GM23248 (cell line): Measurements from ENCODE around the gene HOXA10. TPM values are rescaled to one million over a fixed set of nuclear protein-coding genes. Genes with fewer than 3 reads are reported as not detected.

Experiments
- DNase-seq: peaks from one replicate; pipeline ENCODE4 v3.0.0-alpha.2; 2015
- H2AFZ ChIP-seq: fragments of 200-600 bp; sonication (generic); 2 replicates; pipeline ENCODE4 v1.6.1; 2016; ENCODE audit warnings: antibody characterized with exemption
- H3F3A ChIP-seq: fragments of 200-600 bp; sonication (generic); 2 replicates; pipeline ENCODE4 v1.6.1; 2016; ENCODE audit warnings: mild to moderate bottlenecking, antibody characterized with exemption, mixed run types; ENCODE audit not compliant: insufficient read depth
- H3K27ac ChIP-seq: fragments of 200-600 bp; sonication (generic); 2 replicates; pipeline ENCODE4 v1.5.1; 2016; ENCODE audit warnings: mild to moderate bottlenecking
- H3K27me3 ChIP-seq: fragments of 200-600 bp; sonication (generic); replicated peaks from 2 replicates; pipeline ENCODE4 v1.6.1; 2016; ENCODE audit warnings: mild to moderate bottlenecking; ENCODE audit not compliant: insufficient read depth
- H3K36me3 ChIP-seq: fragments of 200-600 bp; sonication (generic); 2 replicates; pipeline ENCODE4 v1.6.1; 2016; ENCODE audit warnings: low read depth, mild to moderate bottlenecking
- H3K4me1 ChIP-seq: fragments of 200-600 bp; sonication (generic); 2 replicates; pipeline ENCODE4 v1.6.1; 2016; ENCODE audit warnings: mild to moderate bottlenecking; ENCODE audit not compliant: insufficient read depth
- H3K4me2 ChIP-seq: fragments of 200-600 bp; sonication (generic); one replicate; pipeline ENCODE4 v1.6.1; 2016; ENCODE audit warnings: mild to moderate bottlenecking; ENCODE audit not compliant: unreplicated experiment
- H3K4me3 ChIP-seq: fragments of 200-600 bp; sonication (generic); 2 replicates; pipeline ENCODE4 v1.5.1; 2016; ENCODE audit warnings: mild to moderate bottlenecking
- H3K79me2 ChIP-seq: fragments of 200-600 bp; sonication (generic); 2 replicates; pipeline ENCODE4 v1.6.1; 2016; ENCODE audit warnings: mild to moderate bottlenecking; ENCODE audit not compliant: insufficient read depth
- H3K9ac ChIP-seq: fragments of 200-600 bp; sonication (generic); 2 replicates; pipeline ENCODE4 v1.6.1; 2016; ENCODE audit warnings: mild to moderate bottlenecking
- H3K9me2 ChIP-seq: fragments of 200-600 bp; sonication (generic); 2 replicates; pipeline ENCODE4 v1.6.1; 2016; ENCODE audit warnings: mixed run types, mild to moderate bottlenecking, moderate library complexity; ENCODE audit not compliant: insufficient read depth
- H3K9me3 ChIP-seq: fragments of 200-600 bp; sonication (generic); one replicate; pipeline ENCODE4 v1.6.1; 2017; ENCODE audit warnings: low read depth
- H4K20me1 ChIP-seq: fragments of 200-600 bp; sonication (generic); 2 replicates; pipeline ENCODE4 v1.6.0; 2016; ENCODE audit not compliant: insufficient read depth
- EZH2 ChIP-seq: fragments of 200-600 bp; sonication (generic); IDR thresholded peaks from 2 replicates; pipeline ENCODE4 v1.6.1; 2018; ENCODE audit warnings: antibody characterized with exemption, mild to moderate bottlenecking; ENCODE audit not compliant: insufficient read depth, poor library complexity, severe bottlenecking
- EZH2phosphoT487 ChIP-seq: fragments of 200-600 bp; sonication (generic); IDR thresholded peaks from 2 replicates; pipeline ENCODE4 v1.6.1; 2018; ENCODE audit warnings: antibody characterized with exemption, moderate library complexity, mild to moderate bottlenecking, low read depth; ENCODE audit not compliant: insufficient read depth
- WGBS, 2 experiments: methylation state at CpG; one replicate each; pipeline ENCODE4 v1.1.6; 2015 to 2017; ENCODE audit warnings: low lambda C conversion rate in 2 of 2, low coverage in 1 of 2; ENCODE audit errors: missing lambda C conversion rate in 2 of 2; 5-methylcytosine and 5-hydroxymethylcytosine counted together
- in situ Hi-C: fragments of 300-500 bp; cut with MboI; formaldehyde crosslinking; loops from 2 replicates; pipeline ENCODE4 v1.15.0; 2020
- polyA plus RNA-seq: library from polyadenylated mRNA; unstranded; fragments of >200 nt; fragmentation: Nextera tagmentation; extraction: Ambion mirVana; gene quantifications from 2 replicates; pipeline ENCODE4 v1.2.1, GENCODE V29; 2016
- total RNA-seq: library from RNA; depleted of rRNA; stranded (reverse); fragments of >200 nt; shearing (Covaris generic); gene quantifications from 2 replicates; pipeline ENCODE4 v1.2.3, GENCODE V29; 2014

Gene HOXA10
- total and polyA plus RNA-seq, 2 experiments from 2014 or later: 28.0 to 29.3 TPM

DNA sequence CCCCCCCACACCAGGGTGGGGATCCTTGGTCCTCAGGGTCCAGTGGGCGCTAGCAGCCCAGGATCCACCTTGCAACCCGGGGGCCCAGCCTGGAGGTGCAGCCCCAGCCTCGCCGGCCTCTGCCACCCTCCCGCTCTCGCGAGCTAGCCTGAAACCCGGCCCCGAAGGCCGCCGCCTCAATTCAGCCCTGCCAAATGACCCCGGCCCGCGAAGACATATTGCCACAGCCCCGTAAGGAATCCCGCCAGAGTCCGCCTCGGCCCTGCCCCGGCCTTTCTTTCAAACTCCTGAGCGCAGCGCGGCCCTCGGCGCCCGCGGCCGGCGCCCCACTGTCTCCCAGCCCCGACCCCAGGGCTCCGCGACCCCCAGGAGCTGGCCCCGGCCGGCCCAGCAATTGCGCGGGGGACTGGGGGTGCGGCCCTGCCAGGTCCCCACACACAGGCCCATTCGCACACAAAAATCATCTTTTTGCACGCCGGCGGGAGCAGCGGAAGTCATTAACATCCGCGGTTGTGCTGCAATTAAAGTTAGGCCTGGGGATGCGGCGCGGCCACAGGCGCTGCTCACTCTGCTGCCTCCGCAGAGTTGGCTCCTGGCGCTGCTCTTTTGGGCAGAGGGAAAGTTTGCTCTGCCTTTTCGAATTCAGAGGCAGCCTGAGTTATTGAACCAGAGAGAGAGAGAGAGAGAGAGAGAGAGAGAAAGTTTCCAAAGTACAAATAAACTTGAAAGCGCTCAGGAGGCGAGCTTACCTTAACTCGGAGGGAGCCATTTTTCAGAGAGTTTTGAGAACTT is 34.6 kb downstream of the HOXA10 start:
- no peak for DNase-seq
- 92 to 94% methylated on average over 48 to 50 of the region's 53 CpGs for WGBS, 2 experiments
- Histone ChIP-seq H3K4me3 (no peak overlapping the region), H3K27ac (no peak overlapping the region), H3K9me2 (no peaks in the 10 kb centered on the region), H3K27me3 (no peaks in the 10 kb centered on the region), H3K36me3 (peaks cover 27% of the 10 kb centered on the region), H3K9ac (no peak overlapping the region), H3F3A (peaks cover 14% of the 10 kb centered on the region), H3K79me2 (peaks cover 63% of the 10 kb centered on the region), H3K9me3 (no peaks in the 10 kb centered on the region), H3K4me1 (peaks cover 6% of the 10 kb centered on the region), H2AFZ (no peak overlapping the region), H4K20me1 (no peaks in the 10 kb centered on the region), H3K4me2 (no peak overlapping the region)
- in situ Hi-C loops: no loop called here
- no peak for TF ChIP-seq EZH2phosphoT487

DNA sequence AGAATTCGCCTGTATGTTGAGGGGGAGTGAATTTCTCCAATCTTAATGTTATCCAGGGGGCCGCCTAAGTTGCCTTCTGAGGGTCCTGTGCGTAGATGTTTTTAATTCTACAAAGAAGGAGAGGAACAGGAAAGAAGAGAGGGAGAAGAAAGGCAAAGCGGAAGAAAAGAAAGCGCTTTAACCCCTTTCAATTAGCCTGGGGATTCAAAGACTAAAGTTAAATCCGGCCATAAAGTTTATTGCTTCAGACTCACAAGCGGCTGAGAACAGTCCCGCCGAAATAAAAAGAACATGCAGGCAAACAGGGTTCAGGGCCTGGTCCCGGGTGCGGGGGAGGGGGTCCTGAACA is 35.2 kb downstream of the HOXA10 start:
- H3K9me3 ChIP-seq: no peaks in the 10 kb centered on the region
- peaks cover 10% of the 10 kb centered on the region for H3K4me1 ChIP-seq
- WGBS, 2 experiments: 94 to 95% methylated on average over 11 of the region's 11 CpGs
- peaks cover 22% of the 10 kb centered on the region for H3K36me3 ChIP-seq
- no peaks in the 10 kb centered on the region for H4K20me1 ChIP-seq
- in situ Hi-C loops: no loop called here
- H3K4me3 ChIP-seq: no peak overlapping the region
- H3K27ac ChIP-seq: no peak overlapping the region
- no peak for DNase-seq
- peaks cover 18% of the 10 kb centered on the region for H3F3A ChIP-seq
- H3K9ac ChIP-seq: no peak overlapping the region
- H3K4me2 ChIP-seq: no peak overlapping the region
- H3K27me3 ChIP-seq: no peaks in the 10 kb centered on the region
- H2AFZ ChIP-seq: no peak overlapping the region
- TF ChIP-seq EZH2 (no peak), EZH2phosphoT487 (no peak)
- no peaks in the 10 kb centered on the region for H3K9me2 ChIP-seq
- peaks cover 58% of the 10 kb centered on the region for H3K79me2 ChIP-seq

DNA sequence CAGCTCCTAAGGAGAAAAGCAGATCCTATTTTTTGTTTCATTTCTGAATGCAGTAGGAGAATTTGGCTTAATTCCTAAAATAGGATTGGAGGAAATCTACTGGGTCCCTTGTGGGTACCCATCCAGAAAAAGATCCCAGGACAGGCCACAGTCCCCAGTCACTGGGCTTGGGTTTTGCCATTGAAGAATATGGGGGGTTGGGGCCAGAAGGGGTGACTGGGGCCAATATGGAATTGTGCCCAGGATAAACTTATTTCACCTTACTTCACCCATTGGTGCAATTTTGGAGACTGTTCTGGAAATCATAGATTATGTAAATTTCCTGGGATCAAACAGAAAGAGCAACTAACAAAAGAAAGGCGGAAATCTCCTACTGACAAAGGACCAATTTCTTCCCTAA is 35.6 kb downstream of the HOXA10 start:
- DNase-seq: no peak
- Histone ChIP-seq H3K36me3 (peaks cover 21% of the 10 kb centered on the region), H3F3A (peaks cover 23% of the 10 kb centered on the region), H3K27me3 (no peaks in the 10 kb centered on the region), H3K27ac (no peak overlapping the region), H3K4me2 (no peak overlapping the region), H3K9me2 (no peaks in the 10 kb centered on the region), H2AFZ (no peak overlapping the region), H3K9ac (no peak overlapping the region), H3K9me3 (no peaks in the 10 kb centered on the region), H3K79me2 (peaks cover 58% of the 10 kb centered on the region), H3K4me1 (peaks cover 14% of the 10 kb centered on the region), H3K4me3 (no peak overlapping the region), H4K20me1 (no peaks in the 10 kb centered on the region)
- no peak for TF ChIP-seq EZH2
- TF ChIP-seq EZH2phosphoT487: no peak
- 95 to 97% methylated on average over 1 of the region's 1 CpG for WGBS, 2 experiments
- in situ Hi-C loops: no loop called here

DNA sequence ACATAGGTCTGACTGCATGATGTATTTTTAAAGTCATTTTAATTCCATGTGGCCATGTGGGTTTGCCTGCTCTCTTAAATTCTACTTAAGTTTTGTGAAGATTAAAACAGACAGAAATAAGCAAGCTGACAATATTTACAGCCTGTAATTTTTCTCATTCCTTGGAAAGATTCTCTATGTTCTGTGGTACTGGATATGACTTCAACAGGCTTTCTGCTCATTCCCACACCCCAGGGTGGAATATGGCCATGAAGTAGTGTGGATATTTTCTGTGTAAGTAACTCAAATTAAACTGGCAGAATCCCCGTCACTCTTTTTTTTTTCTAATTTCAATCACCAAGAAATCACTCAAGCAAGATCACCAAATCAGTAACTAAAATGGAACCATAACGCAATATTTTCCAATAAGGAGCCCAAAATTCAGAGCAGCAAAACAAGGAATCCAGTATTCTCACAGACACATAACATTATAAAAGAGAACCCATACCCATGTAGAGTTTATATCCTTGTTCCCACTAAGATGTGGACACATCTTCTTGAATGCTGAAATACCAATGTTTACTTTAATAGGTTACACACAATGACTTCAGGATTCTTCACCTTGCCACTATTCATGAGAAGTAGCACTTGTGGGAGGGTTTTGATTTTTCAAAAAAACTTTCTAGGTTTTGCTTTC is 36.3 kb downstream of the HOXA10 start:
- Histone ChIP-seq H3K4me1 (peaks cover 14% of the 10 kb centered on the region), H3K27me3 (no peaks in the 10 kb centered on the region), H3K79me2 (peaks cover 62% of the 10 kb centered on the region), H3K9ac (no peak overlapping the region), H3K4me2 (no peak overlapping the region), H3K27ac (no peak overlapping the region), H4K20me1 (no peaks in the 10 kb centered on the region), H2AFZ (no peak overlapping the region), H3K9me3 (no peaks in the 10 kb centered on the region), H3K9me2 (no peaks in the 10 kb centered on the region), H3K4me3 (no peak overlapping the region), H3F3A (peaks cover 30% of the 10 kb centered on the region), H3K36me3 (peaks cover 21% of the 10 kb centered on the region)
- no peak for TF ChIP-seq EZH2phosphoT487
- TF ChIP-seq EZH2: no peak
- 83% methylated on average over 2 of the region's 2 CpGs for WGBS, 2 experiments
- in situ Hi-C loops: no loop called here
- DNase-seq: no peak
